K562 (cell line): ENCODE measurements around the gene RSPH6A. TPM values are rescaled to one million over a fixed set of nuclear protein-coding genes. Genes with fewer than 3 reads are reported as not detected.

Experiments used
- CBFB ChIP-seq: sonication (generic); formaldehyde crosslinking; IDR thresholded peaks from 2 replicates; pipeline ENCODE4 v1.4.0; 2020; ENCODE audit warnings: mild to moderate bottlenecking, missing genetic modification reagents
- CSDE1 ChIP-seq, 2 experiments: fragments of 450-650 bp; IDR thresholded peaks; 2 replicates each; pipeline ENCODE4 v1.6.1; 2016; ENCODE audit warnings: mild to moderate bottlenecking in 1 of 2
- EZH2 ChIP-seq: IDR thresholded peaks from 2 replicates; pipeline ENCODE4 v1.6.1; 2012; ENCODE audit warnings: low read depth, mild to moderate bottlenecking, inconsistent platforms, low read length, borderline replicate concordance
- GABPB1 ChIP-seq: sonication (generic); formaldehyde crosslinking; IDR thresholded peaks from 2 replicates; pipeline ENCODE4 v1.8.0; 2022; ENCODE audit warnings: mild to moderate bottlenecking, missing genetic modification reagents
- GTF2F1 ChIP-seq: IDR thresholded peaks from 2 replicates; pipeline ENCODE4 v1.6.1; 2011; ENCODE audit warnings: low read depth, low read length, improper control_type of control experiment
- HDAC3 ChIP-seq: fragments of 450-650 bp; IDR thresholded peaks from 2 replicates; pipeline ENCODE4 v1.6.1; 2018; ENCODE audit warnings: borderline replicate concordance, mild to moderate bottlenecking, moderate library complexity; ENCODE audit not compliant: partially characterized antibody
- HDGF ChIP-seq: fragments of 450-650 bp; IDR thresholded peaks from 2 replicates; pipeline ENCODE4 v1.6.1; 2016
- HEY1 ChIP-seq: fragments of 250-450 bp; sonication (Bioruptor Pico); IDR thresholded peaks from 2 replicates; pipeline ENCODE4 v1.5.0; 2020; ENCODE audit warnings: mild to moderate bottlenecking, moderate library complexity, borderline replicate concordance
- HNRNPK ChIP-seq: fragments of 200-400 bp; formaldehyde crosslinking; IDR thresholded peaks from one replicate; pipeline ENCODE4 v1.6.1; 2018; ENCODE audit warnings: mild to moderate bottlenecking, low read depth, low read length; ENCODE audit not compliant: poor library complexity, severe bottlenecking
- KLF1 ChIP-seq: fragments of 450-650 bp; IDR thresholded peaks from 2 replicates; pipeline ENCODE4 v1.6.1; 2016; ENCODE audit warnings: missing genetic modification characterization, missing compliant biosample characterization
- MYBL2 ChIP-seq, 2 experiments: fragments of 450-650 bp in 1 of 2; sonication (generic) in 1 of 2; formaldehyde crosslinking in 1 of 2; IDR thresholded peaks; 2 replicates each; pipeline versions ENCODE4 v1.6.1 to v1.8.1; 2017 to 2022; ENCODE audit warnings: borderline replicate concordance in 1 of 2, inconsistent platforms in 1 of 2, low read depth in 1 of 2, mild to moderate bottlenecking in 1 of 2, missing genetic modification reagents in 1 of 2, moderate library complexity in 1 of 2
- ZNF696 ChIP-seq: fragments of 250-450 bp; sonication (Bioruptor Pico); conservative IDR thresholded peaks from 2 replicates; pipeline ENCODE4 v1.4.0; 2020; ENCODE audit warnings: mild to moderate bottlenecking, moderate library complexity
- polyA plus RNA-seq, 8 experiments: library from polyadenylated mRNA; depleted of rRNA in 4 of 8; stranded (reverse) in 5 of 8; unstranded in 3 of 8; fragments of >200 nt; fragmentation: Nextera tagmentation in 2 of 8; fragmentation: Illumina TruSeq in 1 of 8; extraction: Ambion mirVana in 2 of 8; extraction: Trizol in 1 of 8; gene quantifications; 2 replicates each; pipeline versions ENCODE4 v1.2.1 to v1.2.3, GENCODE V29; 2011 to 2014; ENCODE audit warnings: inconsistent platforms in 1 of 8, missing spikeins in 1 of 8
- total RNA-seq, 7 experiments: library from RNA; depleted of rRNA in 6 of 7; stranded (reverse); fragments of >200 nt in 6 of 7; fragmentation: Illumina TruSeq in 2 of 7; extraction: Trizol in 2 of 7; gene quantifications; 2 replicates each; pipeline versions ENCODE4 v1.2.1 to v1.2.3, GENCODE V29; 2011 to 2021; ENCODE audit warnings: low replicate concordance in 1 of 7
- TF ChIP-seq, protein P1 (sequence below): fragments of 450-650 bp; IDR thresholded peaks from 2 replicates; pipeline ENCODE4 v1.6.1; 2016; ENCODE audit warnings: mild to moderate bottlenecking, moderate library complexity

Gene RSPH6A
- total and polyA plus RNA-seq, 9 of the 15 experiments (the other 6 are each of a cell fraction or from before 2014, with no cell fraction given): 0.03 to 0.15 (median 0.07) TPM; not detected in 5

DNA sequence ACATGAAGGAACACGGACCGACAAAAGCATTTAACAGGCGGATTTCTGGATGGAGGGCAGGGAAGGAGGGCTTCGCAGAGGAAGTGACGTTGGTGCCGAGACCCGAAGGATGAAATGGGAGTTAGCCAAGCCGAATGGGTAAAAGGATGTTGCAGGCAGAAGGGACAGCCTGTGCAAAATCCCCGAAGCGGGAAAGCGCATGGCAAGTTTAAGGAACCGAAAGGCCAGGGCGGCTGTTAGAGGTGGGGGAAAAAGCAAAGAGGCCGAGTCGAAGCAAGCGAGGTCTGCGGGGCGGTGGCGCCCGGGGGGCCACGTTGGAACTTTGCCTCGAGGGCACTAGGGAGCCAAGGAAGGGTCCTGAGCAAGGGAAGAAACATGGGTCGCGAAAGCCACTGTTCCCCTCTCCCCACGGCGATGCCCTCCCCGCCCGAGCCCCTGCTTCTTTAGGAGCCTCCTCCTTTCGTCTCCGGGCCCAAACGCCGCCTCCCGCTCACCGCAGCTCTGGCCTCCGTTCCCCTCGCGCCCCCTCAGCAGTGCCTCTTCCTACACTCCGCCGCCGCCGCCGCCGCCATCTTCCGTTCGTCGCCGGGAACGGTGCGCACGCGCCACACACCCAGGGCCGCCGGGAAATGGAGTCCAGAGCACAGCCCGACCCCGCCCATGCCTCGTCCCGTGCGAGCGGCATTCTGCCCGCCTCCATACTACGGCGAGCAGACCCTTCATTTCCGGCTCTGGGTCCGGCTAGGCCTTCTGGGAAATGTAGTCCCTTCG, 47.6 kb upstream of the RSPH6A start, which contains the start of gene SYMPK (continued):
- TF ChIP-seq, protein P1, sequence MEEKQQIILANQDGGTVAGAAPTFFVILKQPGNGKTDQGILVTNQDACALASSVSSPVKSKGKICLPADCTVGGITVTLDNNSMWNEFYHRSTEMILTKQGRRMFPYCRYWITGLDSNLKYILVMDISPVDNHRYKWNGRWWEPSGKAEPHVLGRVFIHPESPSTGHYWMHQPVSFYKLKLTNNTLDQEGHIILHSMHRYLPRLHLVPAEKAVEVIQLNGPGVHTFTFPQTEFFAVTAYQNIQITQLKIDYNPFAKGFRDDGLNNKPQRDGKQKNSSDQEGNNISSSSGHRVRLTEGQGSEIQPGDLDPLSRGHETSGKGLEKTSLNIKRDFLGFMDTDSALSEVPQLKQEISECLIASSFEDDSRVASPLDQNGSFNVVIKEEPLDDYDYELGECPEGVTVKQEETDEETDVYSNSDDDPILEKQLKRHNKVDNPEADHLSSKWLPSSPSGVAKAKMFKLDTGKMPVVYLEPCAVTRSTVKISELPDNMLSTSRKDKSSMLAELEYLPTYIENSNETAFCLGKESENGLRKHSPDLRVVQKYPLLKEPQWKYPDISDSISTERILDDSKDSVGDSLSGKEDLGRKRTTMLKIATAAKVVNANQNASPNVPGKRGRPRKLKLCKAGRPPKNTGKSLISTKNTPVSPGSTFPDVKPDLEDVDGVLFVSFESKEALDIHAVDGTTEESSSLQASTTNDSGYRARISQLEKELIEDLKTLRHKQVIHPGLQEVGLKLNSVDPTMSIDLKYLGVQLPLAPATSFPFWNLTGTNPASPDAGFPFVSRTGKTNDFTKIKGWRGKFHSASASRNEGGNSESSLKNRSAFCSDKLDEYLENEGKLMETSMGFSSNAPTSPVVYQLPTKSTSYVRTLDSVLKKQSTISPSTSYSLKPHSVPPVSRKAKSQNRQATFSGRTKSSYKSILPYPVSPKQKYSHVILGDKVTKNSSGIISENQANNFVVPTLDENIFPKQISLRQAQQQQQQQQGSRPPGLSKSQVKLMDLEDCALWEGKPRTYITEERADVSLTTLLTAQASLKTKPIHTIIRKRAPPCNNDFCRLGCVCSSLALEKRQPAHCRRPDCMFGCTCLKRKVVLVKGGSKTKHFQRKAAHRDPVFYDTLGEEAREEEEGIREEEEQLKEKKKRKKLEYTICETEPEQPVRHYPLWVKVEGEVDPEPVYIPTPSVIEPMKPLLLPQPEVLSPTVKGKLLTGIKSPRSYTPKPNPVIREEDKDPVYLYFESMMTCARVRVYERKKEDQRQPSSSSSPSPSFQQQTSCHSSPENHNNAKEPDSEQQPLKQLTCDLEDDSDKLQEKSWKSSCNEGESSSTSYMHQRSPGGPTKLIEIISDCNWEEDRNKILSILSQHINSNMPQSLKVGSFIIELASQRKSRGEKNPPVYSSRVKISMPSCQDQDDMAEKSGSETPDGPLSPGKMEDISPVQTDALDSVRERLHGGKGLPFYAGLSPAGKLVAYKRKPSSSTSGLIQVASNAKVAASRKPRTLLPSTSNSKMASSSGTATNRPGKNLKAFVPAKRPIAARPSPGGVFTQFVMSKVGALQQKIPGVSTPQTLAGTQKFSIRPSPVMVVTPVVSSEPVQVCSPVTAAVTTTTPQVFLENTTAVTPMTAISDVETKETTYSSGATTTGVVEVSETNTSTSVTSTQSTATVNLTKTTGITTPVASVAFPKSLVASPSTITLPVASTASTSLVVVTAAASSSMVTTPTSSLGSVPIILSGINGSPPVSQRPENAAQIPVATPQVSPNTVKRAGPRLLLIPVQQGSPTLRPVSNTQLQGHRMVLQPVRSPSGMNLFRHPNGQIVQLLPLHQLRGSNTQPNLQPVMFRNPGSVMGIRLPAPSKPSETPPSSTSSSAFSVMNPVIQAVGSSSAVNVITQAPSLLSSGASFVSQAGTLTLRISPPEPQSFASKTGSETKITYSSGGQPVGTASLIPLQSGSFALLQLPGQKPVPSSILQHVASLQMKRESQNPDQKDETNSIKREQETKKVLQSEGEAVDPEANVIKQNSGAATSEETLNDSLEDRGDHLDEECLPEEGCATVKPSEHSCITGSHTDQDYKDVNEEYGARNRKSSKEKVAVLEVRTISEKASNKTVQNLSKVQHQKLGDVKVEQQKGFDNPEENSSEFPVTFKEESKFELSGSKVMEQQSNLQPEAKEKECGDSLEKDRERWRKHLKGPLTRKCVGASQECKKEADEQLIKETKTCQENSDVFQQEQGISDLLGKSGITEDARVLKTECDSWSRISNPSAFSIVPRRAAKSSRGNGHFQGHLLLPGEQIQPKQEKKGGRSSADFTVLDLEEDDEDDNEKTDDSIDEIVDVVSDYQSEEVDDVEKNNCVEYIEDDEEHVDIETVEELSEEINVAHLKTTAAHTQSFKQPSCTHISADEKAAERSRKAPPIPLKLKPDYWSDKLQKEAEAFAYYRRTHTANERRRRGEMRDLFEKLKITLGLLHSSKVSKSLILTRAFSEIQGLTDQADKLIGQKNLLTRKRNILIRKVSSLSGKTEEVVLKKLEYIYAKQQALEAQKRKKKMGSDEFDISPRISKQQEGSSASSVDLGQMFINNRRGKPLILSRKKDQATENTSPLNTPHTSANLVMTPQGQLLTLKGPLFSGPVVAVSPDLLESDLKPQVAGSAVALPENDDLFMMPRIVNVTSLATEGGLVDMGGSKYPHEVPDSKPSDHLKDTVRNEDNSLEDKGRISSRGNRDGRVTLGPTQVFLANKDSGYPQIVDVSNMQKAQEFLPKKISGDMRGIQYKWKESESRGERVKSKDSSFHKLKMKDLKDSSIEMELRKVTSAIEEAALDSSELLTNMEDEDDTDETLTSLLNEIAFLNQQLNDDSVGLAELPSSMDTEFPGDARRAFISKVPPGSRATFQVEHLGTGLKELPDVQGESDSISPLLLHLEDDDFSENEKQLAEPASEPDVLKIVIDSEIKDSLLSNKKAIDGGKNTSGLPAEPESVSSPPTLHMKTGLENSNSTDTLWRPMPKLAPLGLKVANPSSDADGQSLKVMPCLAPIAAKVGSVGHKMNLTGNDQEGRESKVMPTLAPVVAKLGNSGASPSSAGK: no peak
- no peak for TF ChIP-seq CSDE1 (IDR thresholded peaks at IDR 0.05)
- TF ChIP-seq GABPB1 (CRISPR knock-in tag): peak; percentile 97
- TF ChIP-seq HEY1 (CRISPR knock-in tag): no peak
- peak; percentile 87 for TF ChIP-seq KLF1
- no peak for TF ChIP-seq HDAC3
- TF ChIP-seq HDGF: 0 out of 2 replicates have a peak, but pooled peaks have one; percentile 66
- no peak for TF ChIP-seq MYBL2 (IDR thresholded peaks at IDR 0.05; ENCODE audit: low read depth)
- no peak for TF ChIP-seq MYBL2 (CRISPR knock-in tag; IDR thresholded peaks at IDR 0.05; ENCODE audit: borderline replicate concordance)
- TF ChIP-seq HNRNPK: no peak
- no peak for TF ChIP-seq EZH2
- TF ChIP-seq GTF2F1: no peak
- TF ChIP-seq ZNF696 (CRISPR knock-in tag): no peak
- no peak for TF ChIP-seq CBFB (CRISPR knock-in tag)
